ENCODE measurements around the gene GLI2. TPM values are rescaled to one million over a fixed set of nuclear protein-coding genes. Genes with fewer than 3 reads are reported as not detected.

GLI2 gene
- total RNA-seq, 3 donors from 2014 or later (not counting 1 experiment from before 2014, with no cell fraction given): not detected

DNA sequence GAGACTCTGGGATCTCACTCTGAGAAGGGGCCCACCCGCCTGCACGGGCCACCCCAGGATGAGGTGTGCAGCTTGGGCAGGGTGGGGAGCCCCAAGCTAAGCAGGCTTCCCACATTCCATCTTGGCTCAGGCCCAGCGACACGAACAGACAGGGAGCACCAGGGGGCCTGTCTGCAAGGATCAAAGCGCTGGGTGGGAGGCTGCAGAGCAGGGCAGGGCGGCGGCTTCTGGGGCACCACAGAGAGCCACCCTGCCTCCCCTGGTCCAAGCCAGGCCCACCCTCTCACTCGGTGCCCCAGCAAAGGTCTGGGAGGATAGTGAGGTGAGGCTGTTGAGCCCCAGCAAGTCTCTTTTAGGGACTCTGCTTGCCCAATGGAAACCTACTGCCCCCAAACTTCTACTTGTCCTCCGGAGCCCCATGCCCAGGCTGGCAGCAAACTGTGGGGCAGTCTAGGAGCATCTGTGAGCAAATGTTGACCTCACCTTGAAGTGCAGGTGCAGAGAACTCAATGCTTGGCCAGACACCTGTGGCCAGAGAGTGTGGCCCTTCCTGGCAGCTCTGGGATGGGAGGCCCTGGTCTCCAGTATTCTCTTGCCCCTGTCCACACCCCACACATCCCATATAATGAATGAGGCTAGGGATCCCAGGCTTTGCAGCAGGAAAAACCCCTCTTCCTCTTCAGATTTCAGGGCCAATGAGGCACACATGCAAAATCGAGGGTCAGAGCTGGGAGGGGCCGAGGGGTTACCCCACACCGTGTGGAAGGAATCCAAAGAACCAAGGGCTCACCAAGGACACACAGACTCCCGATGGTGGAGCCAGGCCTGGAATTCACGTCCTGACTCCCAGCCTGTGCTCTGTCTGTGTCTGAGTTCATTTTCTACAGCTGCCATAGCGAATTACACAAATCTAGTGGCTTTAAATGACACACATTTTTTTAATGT lies 18.8 kb upstream of the GLI2 start:
- no peaks in the 10 kb centered on the region for H3K36me3 ChIP-seq (ENCODE audit: control insufficient read depth, insufficient read depth, low read length)
- 85% methylated on average over 15 of the region's 15 CpGs for WGBS (ENCODE audit: insufficient coverage)
- Mint-ChIP-seq H3K27ac (no peak overlapping the region), H3K9me3 (no peaks in the 10 kb centered on the region), H3K4me3 (no peak overlapping the region), H3K27me3 (ENCODE audit: low read depth in 2 of 2) (no peaks in the 10 kb centered on the region), H3K4me1 (no peaks in the 10 kb centered on the region), H3K36me3 (no peaks in the 10 kb centered on the region)
- H3K4me3 ChIP-seq (ENCODE audit: low read length): no peak overlapping the region
- no peaks in the 10 kb centered on the region for H3K9me3 ChIP-seq (ENCODE audit: control insufficient read depth, insufficient read depth, low read length)
- ATAC-seq (no peak), DNase-seq (no peak)
- no peaks in the 10 kb centered on the region for H3K27me3 ChIP-seq (ENCODE audit: control insufficient read depth, insufficient read depth, low read length)
- intact Hi-C loops (cut with micrococcal nuclease): no loop called here
- H3K4me1 ChIP-seq (ENCODE audit: control insufficient read depth, insufficient read depth, low read length): no peaks in the 10 kb centered on the region
- H3K27ac ChIP-seq (ENCODE audit: low read length): no peak overlapping the region
- TF ChIP-seq, protein P1, sequence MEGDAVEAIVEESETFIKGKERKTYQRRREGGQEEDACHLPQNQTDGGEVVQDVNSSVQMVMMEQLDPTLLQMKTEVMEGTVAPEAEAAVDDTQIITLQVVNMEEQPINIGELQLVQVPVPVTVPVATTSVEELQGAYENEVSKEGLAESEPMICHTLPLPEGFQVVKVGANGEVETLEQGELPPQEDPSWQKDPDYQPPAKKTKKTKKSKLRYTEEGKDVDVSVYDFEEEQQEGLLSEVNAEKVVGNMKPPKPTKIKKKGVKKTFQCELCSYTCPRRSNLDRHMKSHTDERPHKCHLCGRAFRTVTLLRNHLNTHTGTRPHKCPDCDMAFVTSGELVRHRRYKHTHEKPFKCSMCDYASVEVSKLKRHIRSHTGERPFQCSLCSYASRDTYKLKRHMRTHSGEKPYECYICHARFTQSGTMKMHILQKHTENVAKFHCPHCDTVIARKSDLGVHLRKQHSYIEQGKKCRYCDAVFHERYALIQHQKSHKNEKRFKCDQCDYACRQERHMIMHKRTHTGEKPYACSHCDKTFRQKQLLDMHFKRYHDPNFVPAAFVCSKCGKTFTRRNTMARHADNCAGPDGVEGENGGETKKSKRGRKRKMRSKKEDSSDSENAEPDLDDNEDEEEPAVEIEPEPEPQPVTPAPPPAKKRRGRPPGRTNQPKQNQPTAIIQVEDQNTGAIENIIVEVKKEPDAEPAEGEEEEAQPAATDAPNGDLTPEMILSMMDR (IDR thresholded peaks at IDR 0.05): no peak

- ATAC-seq: no peak
- peaks cover 0 to 11% of the 10 kb centered on the region in 2 donors for H3K27me3 Mint-ChIP-seq (ENCODE audit: low read depth in 2 of 2)
- TF ChIP-seq, protein P1 (IDR thresholded peaks at IDR 0.05): no peak
Measured at GRCh38 chr2:120719491-120719890, 16.2 kb upstream of the GLI2 start.

GRCh38 chr2:120720231-120720630 lies 15.4 kb upstream of the GLI2 start:
- H3K27ac Mint-ChIP-seq: no peak overlapping the region
- Histone ChIP-seq H3K36me3 (ENCODE audit: control insufficient read depth, insufficient read depth, low read length) (no peaks in the 10 kb centered on the region), H3K9me3 (ENCODE audit: control insufficient read depth, insufficient read depth, low read length) (no peaks in the 10 kb centered on the region), H3K27ac (ENCODE audit: low read length) (no peak overlapping the region), H3K27me3 (ENCODE audit: control insufficient read depth, insufficient read depth, low read length) (no peaks in the 10 kb centered on the region), H3K4me1 (ENCODE audit: control insufficient read depth, insufficient read depth, low read length) (no peaks in the 10 kb centered on the region), H3K4me3 (ENCODE audit: low read length) (no peak overlapping the region)
- H3K4me1 Mint-ChIP-seq: no peaks in the 10 kb centered on the region
- H3K4me3 Mint-ChIP-seq: no peak overlapping the region
- no peak for ATAC-seq
- intact Hi-C loops (cut with micrococcal nuclease): no loop called here
- DNase-seq: no peak
- no peaks in the 10 kb centered on the region for H3K9me3 Mint-ChIP-seq
- WGBS (ENCODE audit: insufficient coverage): 81% methylated on average over 7 of the region's 7 CpGs
- H3K36me3 Mint-ChIP-seq: no peaks in the 10 kb centered on the region
- TF ChIP-seq, protein P1 (IDR thresholded peaks at IDR 0.05): no peak
- H3K27me3 Mint-ChIP-seq (ENCODE audit: low read depth in 2 of 2): peaks cover 0 to 11% of the 10 kb centered on the region in 2 donors

More at GRCh38 chr2:120719491-120719890, 16.2 kb upstream of the GLI2 start:
- no peaks in the 10 kb centered on the region for H3K36me3 Mint-ChIP-seq
- Histone ChIP-seq H3K4me3 (ENCODE audit: low read length) (no peak overlapping the region), H3K4me1 (ENCODE audit: control insufficient read depth, insufficient read depth, low read length) (no peaks in the 10 kb centered on the region), H3K36me3 (ENCODE audit: control insufficient read depth, insufficient read depth, low read length) (no peaks in the 10 kb centered on the region), H3K27ac (ENCODE audit: low read length) (no peak overlapping the region), H3K9me3 (ENCODE audit: control insufficient read depth, insufficient read depth, low read length) (no peaks in the 10 kb centered on the region), H3K27me3 (ENCODE audit: control insufficient read depth, insufficient read depth, low read length) (no peaks in the 10 kb centered on the region)
- WGBS (ENCODE audit: insufficient coverage): 63% methylated on average over 7 of the region's 7 CpGs
- H3K4me1 Mint-ChIP-seq: no peaks in the 10 kb centered on the region
- intact Hi-C loops (cut with micrococcal nuclease): no loop called here
- H3K4me3 Mint-ChIP-seq: no peak overlapping the region
- no peak for DNase-seq
- no peak overlapping the region for H3K27ac Mint-ChIP-seq
- no peaks in the 10 kb centered on the region for H3K9me3 Mint-ChIP-seq

Measured in natural killer cell (primary cell).